ENCODE measurements around the gene ACTL6B.
A peak's percentile ranks its signal among the peaks of the same experiment; 100 is the strongest.

Gene ACTL6B

GRCh38 chr7:100626530-100627237 lies 29.6 kb downstream of the ACTL6B start:
- DNase-seq (ENCODE audit: low spot score), result peak; percentile 90

DNA sequence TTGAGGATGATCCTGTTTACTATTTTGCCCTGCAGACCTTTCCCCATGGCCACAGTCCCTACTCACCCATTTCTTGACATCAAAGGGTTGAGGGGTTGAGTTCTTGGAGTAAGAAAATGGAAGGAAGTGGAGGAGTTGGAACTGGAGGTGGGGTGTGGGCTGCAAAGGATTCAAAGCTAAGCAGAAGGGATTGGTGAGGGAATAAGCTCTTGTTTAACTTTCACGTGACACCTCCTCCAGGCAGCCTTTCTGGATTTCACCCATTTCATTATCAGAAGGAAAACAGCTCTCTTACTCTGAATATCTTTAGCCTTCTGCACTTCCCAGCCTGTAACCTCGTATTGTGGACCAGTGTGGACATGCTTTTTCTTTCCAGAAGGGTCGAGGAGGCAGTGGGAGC lies 30.2 kb downstream of the ACTL6B start:
- DNase-seq (ENCODE audit: low spot score), result no peak

GRCh38 chr7:100623951-100624824 lies 32.1 kb downstream of the ACTL6B start:
- DNase-seq (ENCODE audit: low spot score), result no peak

GRCh38 chr7:100621554-100621953 lies 34.7 kb downstream of the ACTL6B start:
- no peak for DNase-seq (ENCODE audit: low spot score)

DNA sequence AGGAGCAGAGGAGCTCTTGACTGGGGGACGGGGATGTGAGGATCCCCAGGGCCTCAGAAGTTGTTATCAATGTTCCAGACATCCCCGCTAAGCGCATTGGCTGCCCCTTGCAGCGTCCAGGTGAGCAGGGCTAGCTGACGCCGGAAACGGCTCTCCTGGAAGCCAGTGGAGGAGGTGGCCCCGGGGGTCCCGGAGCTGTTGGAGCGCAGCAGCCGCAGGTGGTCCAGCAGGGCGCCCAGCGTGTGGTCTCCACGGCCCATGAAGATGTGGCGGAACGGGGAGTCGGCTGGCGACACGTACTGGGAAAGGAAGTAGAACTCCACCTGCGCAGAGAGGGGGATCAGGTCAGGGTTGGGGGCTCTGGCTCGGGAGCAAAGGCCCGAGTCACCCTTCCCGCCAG lies 35.4 kb downstream of the ACTL6B start:
- DNase-seq (ENCODE audit: low spot score), result no peak

- no peak for DNase-seq (ENCODE audit: low spot score)
Measured at GRCh38 chr7:100620239-100620638, 36.0 kb downstream of the ACTL6B start.

GRCh38 chr7:100614308-100614861 lies 41.9 kb downstream of the ACTL6B start:
- DNase-seq (ENCODE audit: low spot score), result no peak

DNA sequence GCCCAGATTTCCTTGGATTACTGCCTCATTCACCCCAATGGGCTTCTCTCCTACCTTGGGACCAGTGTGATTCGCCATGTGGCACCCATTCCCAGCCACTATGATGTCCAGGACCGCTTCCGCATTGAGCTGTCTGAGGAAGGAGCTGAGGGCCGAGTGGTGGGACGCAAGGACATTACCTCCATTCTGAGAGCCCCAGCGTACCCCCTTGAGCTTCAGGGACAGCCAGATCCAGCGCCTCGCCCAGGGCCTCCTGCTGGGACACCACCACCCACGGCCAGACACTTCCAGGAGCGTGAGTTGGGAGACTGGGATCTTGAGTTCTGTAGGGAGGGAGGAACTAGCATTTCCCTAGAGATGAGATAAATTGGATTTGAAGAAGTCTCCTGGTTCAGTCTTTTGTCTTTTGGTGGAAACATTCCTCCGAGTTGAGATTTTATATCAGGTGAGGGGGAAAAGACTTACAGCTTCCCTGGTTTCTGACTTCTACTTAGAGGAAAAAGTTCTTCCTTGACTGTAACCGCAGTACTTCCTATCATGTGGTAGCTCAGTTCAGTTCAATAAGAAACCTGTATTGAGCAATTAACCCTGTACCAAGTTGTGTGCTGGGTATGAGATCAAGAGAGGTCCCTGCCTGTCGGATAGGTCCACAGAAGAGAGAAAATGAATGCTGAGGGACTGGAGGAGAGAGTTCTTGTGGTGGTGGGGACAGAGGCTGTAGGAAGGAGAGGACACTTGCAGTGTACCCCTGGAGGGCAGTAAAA lies 42.7 kb downstream of the ACTL6B start:
- no peak for DNase-seq (ENCODE audit: low spot score)

DNA sequence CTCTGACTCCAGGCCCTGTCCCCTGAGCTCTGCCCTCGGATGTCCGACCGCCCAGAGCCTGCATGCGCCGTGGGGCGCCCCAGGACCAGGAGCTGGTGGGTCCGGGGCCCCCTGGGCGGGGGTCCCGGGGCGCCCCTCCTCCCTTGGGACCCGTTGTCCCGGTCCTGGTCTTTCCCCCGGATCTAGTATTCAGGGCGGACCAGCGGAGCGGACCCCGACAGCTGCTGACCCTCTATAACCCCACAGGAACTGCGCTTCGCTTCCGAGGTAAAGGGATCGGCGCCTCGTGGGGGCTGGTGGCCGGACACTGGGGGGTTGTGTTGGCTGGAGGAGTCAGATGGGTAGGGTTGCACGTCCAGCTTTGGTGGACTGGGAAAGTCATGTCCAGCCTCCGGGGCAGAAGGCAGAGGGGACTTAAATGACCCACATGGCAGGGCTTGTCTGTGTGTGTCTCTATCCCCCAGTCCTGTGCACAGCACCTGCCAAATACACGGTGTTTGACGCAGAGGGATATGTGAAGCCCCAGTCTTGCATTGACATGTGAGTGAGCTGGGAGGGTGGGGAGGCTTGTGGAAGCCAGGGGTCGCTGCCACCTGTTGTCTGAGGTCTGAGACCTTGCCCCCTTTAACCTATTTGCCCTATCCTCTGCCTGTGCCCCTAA lies 43.4 kb downstream of the ACTL6B start:
- DNase-seq (ENCODE audit: low spot score), result no peak

DNA sequence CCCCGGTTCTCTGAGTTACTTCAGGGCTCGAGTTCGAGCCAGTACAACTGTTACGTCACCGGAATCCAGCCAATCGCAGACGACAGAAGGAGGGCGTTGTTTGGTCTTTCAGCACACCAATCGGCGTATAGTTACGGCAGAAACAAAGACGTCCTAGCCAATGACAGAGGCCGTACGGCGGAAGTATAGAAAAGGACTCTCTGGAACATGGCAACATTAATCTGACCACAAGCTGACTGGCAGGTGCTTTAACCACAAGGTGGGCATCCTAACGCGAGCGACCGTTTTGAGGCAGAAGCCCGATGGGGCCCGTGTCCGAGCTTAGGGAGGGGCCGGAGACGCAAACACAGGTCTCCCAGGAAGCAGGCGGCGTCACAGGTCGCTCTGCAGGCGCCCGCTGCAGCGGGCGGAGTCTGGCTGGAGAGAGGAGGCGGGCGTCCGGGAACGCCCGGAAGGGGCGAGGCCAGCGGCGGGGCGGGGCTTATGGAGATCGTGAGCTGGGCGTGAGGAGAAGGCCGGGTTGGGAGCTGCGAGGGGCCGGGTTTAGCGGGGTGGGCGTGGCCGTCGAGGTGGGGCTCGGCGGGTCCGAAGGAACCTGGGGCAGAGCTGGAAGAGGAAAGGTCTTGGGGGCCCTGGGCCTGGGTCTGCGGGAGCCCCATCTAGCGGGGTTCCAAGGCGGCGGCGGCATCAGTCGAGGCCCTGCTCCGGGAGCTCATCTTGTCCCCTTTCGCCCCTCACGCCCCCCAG lies 44.1 kb downstream of the ACTL6B start, which contains the start of gene MOSPD3:
MOSPD3 (plus strand) TSS at position 558 of the 747 bp plus-strand sequence. CDS start 252 bp downstream, outside the sequence.
- DNase-seq (ENCODE audit: low spot score), result peak; percentile 98

GRCh38 chr7:100609958-100610357 lies 46.3 kb downstream of the ACTL6B start:
- no peak for DNase-seq (ENCODE audit: low spot score)

DNA sequence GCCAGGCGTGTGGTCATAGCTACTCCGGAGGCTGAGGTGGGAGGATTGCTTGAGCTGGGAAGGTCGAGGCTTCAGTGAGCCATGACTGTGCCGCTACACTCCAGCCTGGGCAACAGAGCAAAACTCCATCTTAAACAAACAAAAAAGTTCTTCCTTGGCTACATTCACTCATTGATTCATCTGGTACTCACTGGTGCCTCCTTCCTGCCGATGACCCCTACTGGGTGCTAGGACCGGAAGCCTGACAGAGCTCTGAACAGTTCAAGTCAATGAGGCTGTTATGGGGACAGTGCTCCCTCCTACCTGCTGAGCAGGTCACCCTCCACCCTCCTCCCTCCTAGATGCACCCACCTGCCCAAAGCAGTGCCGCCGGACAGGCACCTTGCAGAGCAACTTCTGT lies 49.1 kb downstream of the ACTL6B start:
- no peak for DNase-seq (ENCODE audit: low spot score)

DNA sequence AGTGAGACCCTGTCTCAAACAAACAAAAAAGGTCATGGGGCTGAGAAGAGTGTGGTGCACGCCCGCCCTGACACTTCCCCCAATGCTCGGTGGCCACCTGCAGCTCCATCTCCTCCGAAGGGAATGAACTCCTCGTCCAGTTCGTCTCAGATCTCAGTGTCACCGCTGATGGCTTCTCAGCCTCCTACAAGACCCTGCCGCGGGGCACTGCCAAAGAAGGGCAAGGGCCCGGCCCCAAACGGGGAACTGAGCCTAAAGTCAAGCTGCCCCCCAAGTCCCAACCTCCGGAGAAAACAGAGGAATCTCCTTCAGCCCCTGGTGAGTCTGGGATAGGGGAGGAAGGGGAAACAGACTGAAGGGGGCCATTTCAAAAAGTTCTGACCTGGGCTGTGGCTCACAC lies 49.9 kb downstream of the ACTL6B start:
- DNase-seq (ENCODE audit: low spot score), result no peak

- DNase-seq (ENCODE audit: low spot score), result peak; percentile 76
Measured at GRCh38 chr7:100604976-100605911, 51.0 kb downstream of the ACTL6B start.

DNA sequence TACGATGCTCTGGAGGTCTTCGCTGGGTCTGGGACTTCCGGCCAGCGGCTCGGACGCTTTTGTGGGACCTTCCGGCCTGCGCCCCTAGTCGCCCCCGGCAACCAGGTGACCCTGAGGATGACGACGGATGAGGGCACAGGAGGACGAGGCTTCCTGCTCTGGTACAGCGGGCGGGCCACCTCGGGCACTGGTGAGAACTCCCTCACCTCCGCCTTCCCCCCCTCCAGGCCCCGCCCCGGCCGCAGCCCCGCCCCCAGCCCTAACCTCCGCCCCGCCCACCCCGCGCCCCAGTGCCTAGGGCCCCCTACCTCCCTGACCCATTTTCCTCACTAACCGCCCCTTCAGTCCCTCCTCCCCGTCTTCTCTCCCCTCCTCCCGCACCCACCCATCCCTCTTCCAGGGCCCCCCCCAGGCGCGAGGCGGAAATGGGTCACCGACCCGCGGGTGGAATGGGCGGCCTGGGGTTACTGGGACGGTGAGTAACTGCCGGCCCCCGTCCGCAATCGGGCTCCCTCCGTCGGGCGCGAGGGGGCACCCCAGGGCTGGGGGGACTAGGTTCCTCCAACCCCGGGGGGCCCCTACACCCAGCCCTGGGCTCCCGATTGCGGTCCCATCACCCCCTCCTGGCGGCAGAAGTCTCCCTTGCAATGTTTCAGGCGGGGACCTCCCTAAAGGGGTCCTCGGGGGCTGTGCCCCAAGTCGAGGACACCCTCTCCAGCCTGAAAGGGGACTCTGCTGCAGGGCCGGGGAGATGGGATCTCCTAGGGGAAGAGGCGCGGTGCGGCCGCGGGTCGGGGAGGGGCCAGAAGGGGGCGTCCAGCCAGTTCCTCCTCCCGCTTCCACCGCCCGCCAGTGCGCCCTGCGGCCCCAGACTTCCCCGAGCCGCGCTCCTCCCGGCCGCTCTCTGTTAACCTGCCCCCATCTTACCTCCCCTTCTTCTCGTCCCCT lies 51.9 kb downstream of the ACTL6B start:
- DNase-seq (ENCODE audit: low spot score), result peak; percentile 85

DNA sequence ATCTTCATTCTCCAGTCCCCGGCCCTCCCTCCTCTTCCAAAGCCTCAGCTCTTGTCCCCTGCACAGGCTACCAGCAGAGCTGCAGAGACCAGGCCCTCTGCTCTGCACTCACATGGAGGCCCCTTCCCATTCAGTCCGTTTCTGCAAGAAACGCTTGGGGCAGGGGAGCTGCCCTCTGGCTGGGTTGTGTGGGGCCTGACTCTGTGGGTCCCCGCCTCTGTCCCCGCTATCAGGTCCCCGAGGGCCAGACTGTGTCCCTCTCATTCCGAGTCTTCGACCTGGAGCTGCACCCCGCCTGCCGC lies 52.6 kb downstream of the ACTL6B start:
- no peak for DNase-seq (ENCODE audit: low spot score)

- DNase-seq (ENCODE audit: low spot score), result peak; percentile 79
Measured at GRCh38 chr7:100602889-100603725, 53.1 kb downstream of the ACTL6B start.

GRCh38 chr7:100600730-100601038 lies 55.6 kb downstream of the ACTL6B start:
- DNase-seq (ENCODE audit: low spot score), result no peak
